HepG2 (cell line): ENCODE data around the gene PFDN2. TPM values are rescaled to one million over a fixed set of nuclear protein-coding genes. Genes with fewer than 3 reads are reported as not detected.

Experiments
- DMAP1 ChIP-seq: IDR thresholded peaks from 2 replicates; pipeline ENCODE4 v1.6.1; 2016
- ELF4 ChIP-seq: sonication (generic); formaldehyde crosslinking; IDR thresholded peaks from 2 replicates; pipeline ENCODE4 v1.5.0; 2020; ENCODE audit warnings: missing genetic modification reagents, mild to moderate bottlenecking, moderate library complexity, borderline replicate concordance
- ESRRA ChIP-seq: sonication (generic); formaldehyde crosslinking; IDR thresholded peaks from 2 replicates; pipeline ENCODE4 v1.5.1; 2020; ENCODE audit warnings: mild to moderate bottlenecking, low read depth, missing genetic modification reagents
- FOXC1 ChIP-seq: sonication (generic); formaldehyde crosslinking; IDR thresholded peaks from 2 replicates; pipeline ENCODE4 v1.8.0; 2022; ENCODE audit warnings: mild to moderate bottlenecking, missing genetic modification reagents, borderline replicate concordance
- FOXK2 ChIP-seq: fragments of 450-650 bp; IDR thresholded peaks from 2 replicates; pipeline ENCODE4 v1.6.1; 2016
- FOXO4 ChIP-seq: sonication (generic); formaldehyde crosslinking; conservative IDR thresholded peaks from 2 replicates; pipeline ENCODE4 v1.8.1; 2023; ENCODE audit warnings: missing genetic modification reagents
- JUND ChIP-seq: sonication (generic); formaldehyde crosslinking; IDR thresholded peaks from 2 replicates; pipeline ENCODE4 v1.8.0; 2022; ENCODE audit warnings: mild to moderate bottlenecking, missing genetic modification reagents
- NAIF1 ChIP-seq: sonication (generic); formaldehyde crosslinking; IDR thresholded peaks from 2 replicates; pipeline ENCODE4 v1.5.0; 2020; ENCODE audit warnings: mild to moderate bottlenecking, missing genetic modification reagents, borderline replicate concordance
- RERE ChIP-seq: IDR thresholded peaks from 2 replicates; pipeline ENCODE4 v1.6.1; 2016; ENCODE audit warnings: low read depth, missing genetic modification reagents, missing compliant biosample characterization
- SNRNP70 ChIP-seq: fragments of 200-400 bp; formaldehyde crosslinking; IDR thresholded peaks from 2 replicates; pipeline ENCODE4 v1.6.1; 2017; ENCODE audit warnings: mild to moderate bottlenecking, low read depth, low read length, moderate library complexity
- THYN1 ChIP-seq: sonication (generic); formaldehyde crosslinking; IDR thresholded peaks from 2 replicates; pipeline ENCODE4 v1.8.1; 2023; ENCODE audit warnings: low read depth, mild to moderate bottlenecking, moderate library complexity, missing genetic modification reagents, borderline replicate concordance
- ZNF20 ChIP-seq: sonication (generic); formaldehyde crosslinking; IDR thresholded peaks from 2 replicates; pipeline ENCODE4 v1.4.0; 2020; ENCODE audit warnings: mild to moderate bottlenecking, moderate library complexity, missing genetic modification reagents
- ZNF34 ChIP-seq: sonication (generic); formaldehyde crosslinking; IDR thresholded peaks from 2 replicates; pipeline ENCODE4 v1.4.0; 2020; ENCODE audit warnings: mild to moderate bottlenecking, missing genetic modification reagents, borderline replicate concordance
- ZNF550 ChIP-seq: sonication (generic); formaldehyde crosslinking; IDR thresholded peaks from 2 replicates; pipeline ENCODE4 v1.4.0; 2020; ENCODE audit warnings: mild to moderate bottlenecking, missing genetic modification reagents, borderline replicate concordance
- ZNF558 ChIP-seq: sonication (generic); formaldehyde crosslinking; IDR thresholded peaks from 2 replicates; pipeline ENCODE4 v1.9.0; 2022; ENCODE audit warnings: mild to moderate bottlenecking, missing genetic modification reagents, borderline replicate concordance
- ZNF577 ChIP-seq: sonication (generic); formaldehyde crosslinking; IDR thresholded peaks from 2 replicates; pipeline ENCODE4 v1.4.0; 2020; ENCODE audit warnings: mild to moderate bottlenecking, low read depth, missing genetic modification reagents, borderline replicate concordance
- ZNF644 ChIP-seq: IDR thresholded peaks from 2 replicates; pipeline ENCODE4 v1.6.1; 2016; ENCODE audit warnings: low read depth
- ZNF713 ChIP-seq: sonication (generic); formaldehyde crosslinking; IDR thresholded peaks from 2 replicates; pipeline ENCODE4 v1.4.0; 2020; ENCODE audit warnings: mild to moderate bottlenecking, missing genetic modification reagents
- polyA plus RNA-seq, 8 experiments: library from polyadenylated mRNA; depleted of rRNA in 3 of 8; stranded (reverse) in 7 of 8; unstranded in 1 of 8; fragments of >200 nt; fragmentation: Illumina TruSeq in 4 of 8; extraction: Trizol in 4 of 8; gene quantifications; 2 replicates each; pipeline versions ENCODE4 v1.2.1 to v1.2.3, GENCODE V29; 2011 to 2016; ENCODE audit warnings: low read depth in 4 of 8, missing spikeins in 1 of 8, mixed read lengths in 1 of 8; ENCODE audit not compliant: insufficient read depth in 1 of 8
- total RNA-seq, 5 experiments: library from RNA; depleted of rRNA; stranded (reverse); fragments of >200 nt; fragmentation: Illumina TruSeq; extraction: Trizol; gene quantifications; 2 replicates each; pipeline ENCODE4 v1.2.3, GENCODE V29; 2016; ENCODE audit warnings: low read depth in 1 of 5
- TF ChIP-seq, protein P1 (sequence below): IDR thresholded peaks from 2 replicates; pipeline ENCODE4 v1.6.1; 2016; ENCODE audit warnings: missing biosample characterization, missing genetic modification reagents, low read depth
- TF ChIP-seq, protein P2 (sequence below): sonication (generic); formaldehyde crosslinking; IDR thresholded peaks from 2 replicates; pipeline ENCODE4 v1.8.0; 2022; ENCODE audit warnings: mild to moderate bottlenecking, missing genetic modification reagents, moderate library complexity

Gene PFDN2
- total and polyA plus RNA-seq, 2 of the 13 experiments (the other 11 are each of a cell fraction or from before 2014, with no cell fraction given): 62.6 to 63.6 TPM

GRCh38 chr1:161132410-161133219 lies 14.8 kb upstream of the PFDN2 start, which contains the start of gene DEDD (continued):
- TF ChIP-seq, protein P1, sequence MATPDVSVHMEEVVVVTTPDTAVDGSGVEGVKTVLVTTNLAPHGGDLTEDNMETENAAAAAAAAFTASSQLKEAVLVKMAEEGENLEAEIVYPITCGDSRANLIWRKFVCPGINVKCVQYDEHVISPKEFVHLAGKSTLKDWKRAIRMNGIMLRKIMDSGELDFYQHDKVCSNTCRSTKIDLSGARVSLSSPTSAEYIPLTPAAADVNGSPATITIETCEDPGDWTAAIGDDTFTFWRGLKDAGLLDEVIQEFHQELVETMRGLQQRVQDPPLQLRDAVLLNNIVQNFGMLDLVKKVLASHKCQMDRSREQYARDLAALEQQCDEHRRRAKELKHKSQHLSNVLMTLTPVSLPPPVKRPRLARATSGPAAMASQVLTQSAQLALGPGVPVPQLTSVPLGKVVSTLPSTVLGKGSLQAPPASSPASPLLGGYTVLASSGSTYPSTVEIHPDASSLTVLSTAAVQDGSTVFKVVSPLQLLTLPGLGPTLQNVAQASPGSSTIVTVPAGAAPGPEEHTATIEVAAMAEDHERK (CRISPR knock-in tag): no peak
- TF ChIP-seq NAIF1 (CRISPR knock-in tag): 0 out of 2 replicates have a peak, but pooled peaks have one; percentile 11
- TF ChIP-seq THYN1 (CRISPR knock-in tag): no peak
- no peak for TF ChIP-seq ESRRA
- TF ChIP-seq FOXO4: no peak
- TF ChIP-seq ZNF20 (CRISPR knock-in tag): no peak
- no peak; the same call in 1 of the 2 replicates for TF ChIP-seq ZNF558
- no peak for TF ChIP-seq RERE (CRISPR knock-in tag)
- TF ChIP-seq SNRNP70: no peak
- TF ChIP-seq FOXC1 (CRISPR knock-in tag): no peak
- TF ChIP-seq, protein P2, sequence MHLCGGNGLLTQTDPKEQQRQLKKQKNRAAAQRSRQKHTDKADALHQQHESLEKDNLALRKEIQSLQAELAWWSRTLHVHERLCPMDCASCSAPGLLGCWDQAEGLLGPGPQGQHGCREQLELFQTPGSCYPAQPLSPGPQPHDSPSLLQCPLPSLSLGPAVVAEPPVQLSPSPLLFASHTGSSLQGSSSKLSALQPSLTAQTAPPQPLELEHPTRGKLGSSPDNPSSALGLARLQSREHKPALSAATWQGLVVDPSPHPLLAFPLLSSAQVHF (CRISPR knock-in tag): no peak
- no peak for TF ChIP-seq ZNF34 (CRISPR knock-in tag)
- no peak for TF ChIP-seq DMAP1
- no peak; the same call in 1 of the 2 replicates for TF ChIP-seq ELF4
- no peak for TF ChIP-seq FOXK2
- TF ChIP-seq ZNF644 (CRISPR knock-in tag): no peak
- TF ChIP-seq JUND: no peak
- no peak for TF ChIP-seq ZNF577 (CRISPR knock-in tag)
- TF ChIP-seq ZNF550 (CRISPR knock-in tag): no peak
- TF ChIP-seq ZNF713 (CRISPR knock-in tag): 0 out of 2 replicates have a peak, but pooled peaks have one; percentile 39
